SJSA1 (cell line): ENCODE data around the gene FBXO15. TPM values are rescaled to one million over a fixed set of nuclear protein-coding genes. Genes with fewer than 3 reads are reported as not detected.

Experiments used
- DNase-seq, 2 experiments: peaks; one replicate each; pipeline ENCODE4 v3.0.0-alpha.2; 2015 to 2020; ENCODE audit warnings: low spot score in 2 of 2, low read depth in 1 of 2
- H3K27ac ChIP-seq: fragments of 250-450 bp; sonication (Bioruptor Pico); 2 replicates; pipeline ENCODE4 v1.5.1; 2020; ENCODE audit warnings: mild to moderate bottlenecking, moderate library complexity
- H3K27me3 ChIP-seq: fragments of 250-450 bp; sonication (Bioruptor Pico); replicated peaks from 2 replicates; pipeline ENCODE4 v1.5.1; 2020; ENCODE audit warnings: mild to moderate bottlenecking, moderate library complexity
- H3K36me3 ChIP-seq: fragments of 250-450 bp; sonication (Bioruptor Pico); 2 replicates; pipeline ENCODE4 v1.5.1; 2020; ENCODE audit warnings: mild to moderate bottlenecking
- H3K4me1 ChIP-seq: fragments of 250-450 bp; sonication (Bioruptor Pico); replicated peaks from 2 replicates; pipeline ENCODE4 v1.6.1; 2021; ENCODE audit warnings: mild to moderate bottlenecking
- H3K4me3 ChIP-seq: fragments of 250-450 bp; sonication (Bioruptor Pico); 2 replicates; pipeline ENCODE4 v1.5.1; 2020; ENCODE audit warnings: mild to moderate bottlenecking
- H3K9me3 ChIP-seq: fragments of 250-450 bp; sonication (Bioruptor Pico); replicated peaks from 2 replicates; pipeline ENCODE4 v1.5.1; 2020; ENCODE audit warnings: mild to moderate bottlenecking
- total RNA-seq: library from RNA; depleted of rRNA; stranded (reverse); fragments of >200 nt; shearing (Covaris generic); gene quantifications from 2 replicates; pipeline ENCODE4 v1.2.3, GENCODE V29; 2014; rRNA removed

FBXO15 gene, protein sequence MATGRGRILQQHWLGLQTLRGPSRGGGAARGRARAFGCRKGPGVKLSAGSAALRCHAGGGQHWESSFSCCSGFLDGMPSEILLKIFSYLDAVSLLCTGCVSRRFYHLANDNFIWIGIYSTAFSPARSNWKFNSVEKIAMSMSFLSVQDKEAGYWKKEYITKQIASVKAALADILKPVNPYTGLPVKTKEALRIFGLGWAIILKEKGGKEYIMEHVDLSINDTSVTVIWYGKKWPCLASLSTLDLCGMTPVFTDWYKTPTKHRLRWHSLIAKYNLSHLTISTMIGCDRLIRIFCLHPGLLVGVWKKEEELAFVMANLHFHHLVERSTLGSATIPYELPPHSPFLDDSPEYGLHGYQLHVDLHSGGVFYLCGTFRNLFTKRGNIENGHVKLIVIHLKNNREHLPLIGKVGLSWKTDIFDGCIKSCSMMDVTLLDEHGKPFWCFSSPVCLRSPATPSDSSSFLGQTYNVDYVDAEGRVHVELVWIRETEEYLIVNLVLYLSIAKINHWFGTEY
- total RNA-seq: 0.63 TPM in 1 of 2 replicates, not detected in the other

- peak within 1 kb of the TSS; percentile 92 for H3K27ac ChIP-seq
- peaks cover 22% of the 10 kb centered on the region for H3K4me1 ChIP-seq
- no peaks in the 10 kb centered on the region for H3K9me3 ChIP-seq
- H3K27me3 ChIP-seq: no peaks in the 10 kb centered on the region
- H3K4me3 ChIP-seq: peak within 1 kb of the TSS; percentile 59
- peaks cover 3% of the 10 kb centered on the region; the same call in 1 of the 2 replicates for H3K36me3 ChIP-seq
- DNase-seq: peak; percentile 95 to 97
Observed at GRCh38 chr18:74147779-74148542, at the start of gene FBXO15, which contains the start of gene TIMM21. FBXO15 (minus strand) TSS chr18:74147834; CDS start chr18:74147785, 49 bp downstream. TIMM21 (plus strand) TSS chr18:74148523; CDS start chr18:74148809, 286 bp downstream.

DNA sequence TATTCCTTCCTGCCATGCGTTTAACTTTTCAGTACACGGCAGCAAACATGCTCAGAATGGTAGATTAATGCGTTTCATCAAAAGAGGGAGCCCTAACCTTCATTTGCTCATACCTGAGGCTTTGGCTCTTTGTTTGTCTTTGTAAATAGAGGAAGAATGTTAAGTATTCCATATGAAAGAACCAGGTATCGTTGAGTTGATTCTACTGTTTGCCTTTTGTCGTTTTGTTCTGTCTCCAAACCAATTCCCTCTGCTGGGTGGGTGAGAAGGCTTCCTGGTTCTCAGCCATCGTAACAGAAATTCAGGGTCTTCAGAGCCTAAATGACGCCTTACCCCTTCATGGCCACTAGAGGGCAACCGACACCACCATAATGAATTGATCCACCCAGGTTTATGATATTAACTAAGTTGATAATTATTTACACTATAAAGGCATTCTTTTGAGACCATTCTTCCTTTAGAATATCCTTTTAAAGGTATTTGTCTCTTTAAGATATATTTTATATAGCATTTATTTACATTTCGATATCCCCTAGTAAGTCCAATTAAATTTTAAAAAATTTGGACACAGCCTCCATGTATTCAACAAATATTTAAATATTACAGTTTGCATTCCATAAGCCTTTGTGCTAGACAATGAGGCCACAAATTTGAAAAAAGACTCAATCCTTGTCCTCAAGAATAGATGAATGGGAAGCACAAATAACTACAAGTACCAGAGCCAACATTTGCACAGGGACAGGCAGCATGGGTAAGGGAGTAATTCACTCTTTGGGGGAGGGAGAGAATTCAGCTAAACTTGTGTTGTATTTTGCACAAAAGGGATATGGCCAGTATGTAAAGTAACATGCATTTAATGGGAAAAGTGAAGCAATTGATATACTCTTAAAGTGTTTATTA lies 48.8 kb upstream of the FBXO15 start:
- Histone ChIP-seq H3K9me3 (no peaks in the 10 kb centered on the region), H3K36me3 (no peaks in the 10 kb centered on the region), H3K27ac (no peak overlapping the region), H3K4me1 (peaks cover 4% of the 10 kb centered on the region; the same call in 1 of the 2 replicates), H3K4me3 (peak overlapping the region; percentile 20; the same call in 1 of the 2 replicates), H3K27me3 (no peaks in the 10 kb centered on the region)
- DNase-seq: peak; percentile 44 to 70

DNA sequence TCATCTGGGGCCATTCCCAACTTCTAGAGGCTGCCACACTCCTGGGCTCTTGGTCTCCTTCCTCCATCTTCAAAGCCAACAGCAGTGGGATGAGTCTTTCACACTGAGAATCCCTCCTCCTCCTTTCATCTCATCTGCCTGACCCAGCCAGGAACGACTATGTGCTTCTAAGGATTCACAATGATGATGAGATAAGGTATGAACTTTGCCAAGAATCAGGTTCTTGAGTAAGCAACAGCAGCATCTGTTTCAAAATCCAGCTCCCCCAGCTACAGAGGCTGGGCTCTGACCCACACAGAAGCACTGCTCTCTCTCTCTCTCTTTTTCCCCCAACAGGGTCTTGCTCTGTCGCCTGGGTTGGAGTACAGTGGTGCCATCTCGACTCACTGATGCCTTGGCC lies 47.1 kb upstream of the FBXO15 start:
- H3K27ac ChIP-seq: no peak overlapping the region
- H3K4me3 ChIP-seq: no peak overlapping the region
- no peaks in the 10 kb centered on the region for H3K9me3 ChIP-seq
- peaks cover 11% of the 10 kb centered on the region for H3K4me1 ChIP-seq
- no peaks in the 10 kb centered on the region for H3K27me3 ChIP-seq
- peak in 1 of 2 experiments; percentile 26 for DNase-seq
- H3K36me3 ChIP-seq: no peaks in the 10 kb centered on the region

GRCh38 chr18:74191577-74191976 lies 43.9 kb upstream of the FBXO15 start:
- H3K36me3 ChIP-seq: no peaks in the 10 kb centered on the region
- no peak for DNase-seq
- no peak overlapping the region for H3K27ac ChIP-seq
- no peaks in the 10 kb centered on the region for H3K9me3 ChIP-seq
- H3K4me3 ChIP-seq: no peak overlapping the region
- peaks cover 17% of the 10 kb centered on the region for H3K4me1 ChIP-seq
- H3K27me3 ChIP-seq: no peaks in the 10 kb centered on the region

DNA sequence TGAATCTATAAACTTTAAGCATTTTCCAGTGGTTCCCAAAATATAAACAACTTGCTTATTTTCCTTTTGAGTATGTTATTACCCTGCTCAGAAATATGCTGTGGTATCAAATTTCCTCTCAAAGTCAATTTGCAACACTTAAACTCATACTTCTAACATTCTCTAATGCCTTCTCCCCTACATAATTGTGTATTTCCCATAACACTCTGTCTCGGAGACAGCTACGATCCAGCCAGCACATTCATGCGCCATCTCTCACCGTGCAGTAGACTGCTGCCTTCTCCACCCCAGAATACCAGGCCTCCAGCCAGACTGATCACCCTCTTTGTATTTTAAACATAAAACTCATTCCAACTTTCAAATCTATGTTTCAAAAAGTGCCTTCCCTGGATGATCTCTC lies 42.5 kb upstream of the FBXO15 start:
- Histone ChIP-seq H3K27ac (no peak overlapping the region), H3K9me3 (no peaks in the 10 kb centered on the region), H3K4me3 (no peak overlapping the region), H3K27me3 (no peaks in the 10 kb centered on the region), H3K4me1 (peaks cover 13% of the 10 kb centered on the region), H3K36me3 (no peaks in the 10 kb centered on the region)
- DNase-seq: no peak

- no peak for DNase-seq
- H3K36me3 ChIP-seq: no peaks in the 10 kb centered on the region
Observed at GRCh38 chr18:74186661-74187060, 39.0 kb upstream of the FBXO15 start.

GRCh38 chr18:74185860-74186259 lies 38.2 kb upstream of the FBXO15 start:
- Histone ChIP-seq H3K4me3 (no peak overlapping the region), H3K4me1 (peaks cover 13% of the 10 kb centered on the region), H3K36me3 (no peaks in the 10 kb centered on the region), H3K9me3 (no peaks in the 10 kb centered on the region), H3K27ac (no peak overlapping the region), H3K27me3 (peaks cover 10% of the 10 kb centered on the region; the same call in 1 of the 2 replicates)
- no peak for DNase-seq

More at GRCh38 chr18:74186661-74187060, 39.0 kb upstream of the FBXO15 start:
- H3K27me3 ChIP-seq: peaks cover 8% of the 10 kb centered on the region; the same call in 1 of the 2 replicates
- H3K9me3 ChIP-seq: no peaks in the 10 kb centered on the region
- peaks cover 13% of the 10 kb centered on the region for H3K4me1 ChIP-seq
- no peak overlapping the region for H3K27ac ChIP-seq
- H3K4me3 ChIP-seq: no peak overlapping the region

GRCh38 chr18:74184875-74185274 lies 37.2 kb upstream of the FBXO15 start:
- no peaks in the 10 kb centered on the region for H3K36me3 ChIP-seq
- H3K27me3 ChIP-seq: peaks cover 11% of the 10 kb centered on the region; the same call in 1 of the 2 replicates
- H3K27ac ChIP-seq: no peak overlapping the region
- DNase-seq: no peak
- peaks cover 8% of the 10 kb centered on the region for H3K4me1 ChIP-seq
- H3K9me3 ChIP-seq: no peaks in the 10 kb centered on the region
- no peak overlapping the region for H3K4me3 ChIP-seq

DNA sequence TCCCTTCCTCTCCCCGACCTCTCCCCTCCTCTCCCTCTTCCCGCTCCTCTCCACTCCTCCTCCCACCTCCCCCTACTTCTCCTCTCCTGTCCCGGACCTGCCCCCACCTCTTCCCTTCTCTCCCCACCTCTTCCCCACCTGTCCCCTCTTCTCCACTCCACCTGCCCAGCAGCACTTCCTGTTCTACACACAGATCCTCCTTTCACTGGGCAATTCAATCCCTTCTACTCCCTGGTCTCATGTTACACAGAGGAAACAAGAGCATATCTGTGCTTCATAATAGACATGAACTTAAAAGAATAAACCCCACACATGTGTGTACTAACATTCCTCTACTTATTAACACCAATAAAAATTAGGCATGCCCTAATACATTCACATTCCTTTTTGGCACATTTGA lies 35.5 kb upstream of the FBXO15 start:
- DNase-seq: no peak
- H3K9me3 ChIP-seq: no peaks in the 10 kb centered on the region
- H3K36me3 ChIP-seq: no peaks in the 10 kb centered on the region
- peaks cover 21% of the 10 kb centered on the region; the same call in 1 of the 2 replicates for H3K27me3 ChIP-seq
- no peak overlapping the region for H3K27ac ChIP-seq
- H3K4me3 ChIP-seq: no peak overlapping the region
- no peaks in the 10 kb centered on the region for H3K4me1 ChIP-seq

GRCh38 chr18:74182335-74182734 lies 34.7 kb upstream of the FBXO15 start:
- DNase-seq: no peak
- peaks cover 28% of the 10 kb centered on the region; the same call in 1 of the 2 replicates for H3K27me3 ChIP-seq
- no peak overlapping the region for H3K27ac ChIP-seq
- H3K4me3 ChIP-seq: no peak overlapping the region
- H3K9me3 ChIP-seq: no peaks in the 10 kb centered on the region
- H3K36me3 ChIP-seq: no peaks in the 10 kb centered on the region
- H3K4me1 ChIP-seq: no peaks in the 10 kb centered on the region

DNA sequence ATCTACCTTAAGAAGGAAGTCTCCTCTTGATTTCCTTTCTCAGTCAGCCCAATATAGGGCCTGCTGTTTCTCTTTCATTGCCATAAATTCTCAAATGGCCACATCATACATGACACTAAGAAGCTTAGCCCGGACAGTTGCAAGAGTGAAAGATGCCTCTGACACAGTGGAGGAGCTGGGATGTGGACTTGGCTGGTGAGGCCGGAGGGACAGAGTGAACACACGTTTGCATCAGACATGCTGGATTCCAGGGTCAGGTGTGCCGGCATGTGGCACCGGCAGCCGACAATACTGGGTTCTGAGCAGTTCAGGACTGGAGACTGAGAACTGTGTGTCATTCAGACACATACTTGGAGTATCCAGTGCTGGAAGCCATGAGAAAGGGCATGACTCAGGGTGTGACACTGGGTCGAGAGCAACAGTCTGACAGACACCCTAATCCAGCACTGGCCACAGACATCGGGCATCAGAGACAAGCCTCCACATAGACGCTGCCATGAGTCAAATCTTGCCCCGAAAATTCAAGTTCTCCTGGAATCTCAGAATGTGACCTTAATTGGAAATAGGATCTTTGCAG lies 32.1 kb upstream of the FBXO15 start:
- Histone ChIP-seq H3K4me1 (no peaks in the 10 kb centered on the region), H3K4me3 (no peak overlapping the region), H3K9me3 (no peaks in the 10 kb centered on the region), H3K27ac (no peak overlapping the region), H3K27me3 (peaks cover 34% of the 10 kb centered on the region), H3K36me3 (no peaks in the 10 kb centered on the region)
- DNase-seq: no peak

- DNase-seq: no peak
- no peak overlapping the region for H3K4me3 ChIP-seq
- peaks cover 32% of the 10 kb centered on the region for H3K27me3 ChIP-seq
- no peaks in the 10 kb centered on the region for H3K4me1 ChIP-seq
- H3K27ac ChIP-seq: no peak overlapping the region
- H3K9me3 ChIP-seq: no peaks in the 10 kb centered on the region
- no peaks in the 10 kb centered on the region for H3K36me3 ChIP-seq
Observed at GRCh38 chr18:74178884-74179283, 31.2 kb upstream of the FBXO15 start.
